ENCODE measurements around the gene HAVCR2. TPM values are rescaled to one million over a fixed set of nuclear protein-coding genes. Genes with fewer than 3 reads are reported as not detected.

The HAVCR2 gene
- total and polyA plus RNA-seq, 2 of the 13 experiments (the other 11 are each of a cell fraction or from before 2014, with no cell fraction given) = 0.07 to 0.16 TPM

DNA sequence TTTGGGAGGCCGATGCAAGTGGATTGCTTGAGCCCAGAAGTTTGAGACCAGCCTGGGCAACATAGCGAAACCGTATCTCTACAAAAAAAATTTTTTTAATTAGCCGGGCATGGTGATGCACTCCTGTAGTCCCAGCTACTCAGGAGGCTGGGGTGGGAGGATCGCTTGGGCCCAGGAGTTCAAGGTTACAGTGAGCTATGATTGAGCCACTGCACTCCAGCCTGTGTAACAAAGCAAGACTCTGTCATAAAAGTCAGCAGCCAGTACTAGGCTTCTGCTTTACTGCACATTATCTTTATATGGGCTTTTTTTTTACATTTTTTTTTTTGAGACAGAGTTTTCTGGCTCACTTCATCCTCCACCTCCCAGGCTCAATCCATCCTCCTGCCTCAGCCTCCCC, 40.5 kb downstream of the HAVCR2 start:
- H3K4me2 ChIP-seq (ENCODE audit: low read depth, low read length) = no peak overlapping the region
- in situ Hi-C loops (cut with HindIII; ENCODE audit: extremely low pct_ligation_motif_present, low pct_unique_long_range_greater_than_20kb) = no loop called here
- 43% methylated on average over 5 of the region's 5 CpGs for WGBS (ENCODE audit: low lambda C conversion rate)
- ChIA-PET CTCF (ENCODE audit: low intra/inter-chr PET ratio, low total read pairs) (no interaction called here), POLR2A (interaction anchor here (1.6 to 1.9 kb wide), 2 partner anchors 9 to 74 kb away, joined by 3 to 7 read pairs; partner anchors contain the start of genes HAVCR1 and MED7)
- peak overlapping the region; percentile 70 for H3K27ac ChIP-seq (ENCODE audit: extremely low read length, insufficient read depth, low read length)
- FAIRE-seq (no peak), ATAC-seq (peak; percentile 62), DNase-seq (ENCODE audit: low spot score) (peak; percentile 47)
- H3K9ac ChIP-seq (ENCODE audit: insufficient read depth, low read depth, low read length) = no peak overlapping the region
- no peaks in the 10 kb centered on the region for H3K27me3 ChIP-seq (ENCODE audit: control insufficient read depth in 1 of 2, insufficient read depth in 2 of 2, low read length in 2 of 2)
- intact Hi-C loops (cut with micrococcal nuclease; ENCODE audit: unreplicated experiment) = no loop called here
- H4K20me1 ChIP-seq (ENCODE audit: insufficient read depth, low read length) = no peaks in the 10 kb centered on the region
- no TSS peak for BruUV-seq (replicated peaks)
- no peaks in the 10 kb centered on the region for H3K79me2 ChIP-seq (ENCODE audit: insufficient read depth, low read length)
- H3K4me1 ChIP-seq (ENCODE audit: insufficient read depth, low read length) = peaks cover 94% of the 10 kb centered on the region
- no peak overlapping the region for H2AFZ ChIP-seq (ENCODE audit: low read length)
- H3K4me3 ChIP-seq (replicated peaks in 1 of 3; ENCODE audit: insufficient read depth in 1 of 3, low read depth in 2 of 3, low read length in 3 of 3) = no peak overlapping the region
- no peaks in the 10 kb centered on the region for H3K9me3 ChIP-seq (ENCODE audit: low read length)
- no peaks in the 10 kb centered on the region for H3K36me3 ChIP-seq (replicated peaks in 1 of 2; ENCODE audit: control insufficient read depth in 1 of 2, insufficient read depth in 2 of 2, low read length in 2 of 2)
- TF ChIP-seq ZNF33B (CRISPR knock-in tag; IDR thresholded peaks at IDR 0.05) (no peak), FOXA1 (IDR thresholded peaks at IDR 0.05) (no peak), FOXA1 (CRISPR knock-in tag; IDR thresholded peaks at IDR 0.05) (0 out of 2 replicates have a peak, but pooled peaks have one; percentile 7), MZF1 (CRISPR knock-in tag; IDR thresholded peaks at IDR 0.05; ENCODE audit: borderline replicate concordance) (no peak), RBAK (CRISPR knock-in tag; IDR thresholded peaks at IDR 0.05) (peak; percentile 93), SMAD3 (CRISPR knock-in tag; IDR thresholded peaks at IDR 0.05) (no peak), RARA (CRISPR knock-in tag; IDR thresholded peaks at IDR 0.05) (peak; percentile 59), ZNF7 (CRISPR knock-in tag; IDR thresholded peaks at IDR 0.05) (peak; percentile 98), ZMYM2 (CRISPR knock-in tag; IDR thresholded peaks at IDR 0.05) (peak; percentile 57; the same call in 1 of the 2 replicates), KDM1A (CRISPR knock-in tag; IDR thresholded peaks at IDR 0.05) (no peak), NAIF1 (CRISPR knock-in tag; IDR thresholded peaks at IDR 0.05; ENCODE audit: borderline replicate concordance) (no peak), KLF12 (CRISPR knock-in tag; IDR thresholded peaks at IDR 0.05; ENCODE audit: borderline replicate concordance) (no peak), SOX6 (IDR thresholded peaks at IDR 0.05) (no peak), SOX6 (CRISPR knock-in tag; IDR thresholded peaks at IDR 0.05) (0 out of 2 replicates have a peak, but pooled peaks have one; percentile 11), ZNF547 (CRISPR knock-in tag; IDR thresholded peaks at IDR 0.05) (no peak), ZNF605 (CRISPR knock-in tag; IDR thresholded peaks at IDR 0.05) (0 out of 2 replicates have a peak, but pooled peaks have one; percentile 31), ZNF670 (CRISPR knock-in tag; IDR thresholded peaks at IDR 0.05; ENCODE audit: borderline replicate concordance) (no peak), ZNF652 (CRISPR knock-in tag; IDR thresholded peaks at IDR 0.05; ENCODE audit: borderline replicate concordance, low read depth) (no peak), YEATS4 (CRISPR knock-in tag; IDR thresholded peaks at IDR 0.05; ENCODE audit: borderline replicate concordance) (no peak), ZNF772 (CRISPR knock-in tag; IDR thresholded peaks at IDR 0.05) (no peak), GABPB1 (CRISPR knock-in tag; IDR thresholded peaks at IDR 0.05) (no peak)
- TF ChIP-seq, protein P1, sequence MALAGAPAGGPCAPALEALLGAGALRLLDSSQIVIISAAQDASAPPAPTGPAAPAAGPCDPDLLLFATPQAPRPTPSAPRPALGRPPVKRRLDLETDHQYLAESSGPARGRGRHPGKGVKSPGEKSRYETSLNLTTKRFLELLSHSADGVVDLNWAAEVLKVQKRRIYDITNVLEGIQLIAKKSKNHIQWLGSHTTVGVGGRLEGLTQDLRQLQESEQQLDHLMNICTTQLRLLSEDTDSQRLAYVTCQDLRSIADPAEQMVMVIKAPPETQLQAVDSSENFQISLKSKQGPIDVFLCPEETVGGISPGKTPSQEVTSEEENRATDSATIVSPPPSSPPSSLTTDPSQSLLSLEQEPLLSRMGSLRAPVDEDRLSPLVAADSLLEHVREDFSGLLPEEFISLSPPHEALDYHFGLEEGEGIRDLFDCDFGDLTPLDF (CRISPR knock-in tag; IDR thresholded peaks at IDR 0.05) = no peak
- TF ChIP-seq, protein P2, sequence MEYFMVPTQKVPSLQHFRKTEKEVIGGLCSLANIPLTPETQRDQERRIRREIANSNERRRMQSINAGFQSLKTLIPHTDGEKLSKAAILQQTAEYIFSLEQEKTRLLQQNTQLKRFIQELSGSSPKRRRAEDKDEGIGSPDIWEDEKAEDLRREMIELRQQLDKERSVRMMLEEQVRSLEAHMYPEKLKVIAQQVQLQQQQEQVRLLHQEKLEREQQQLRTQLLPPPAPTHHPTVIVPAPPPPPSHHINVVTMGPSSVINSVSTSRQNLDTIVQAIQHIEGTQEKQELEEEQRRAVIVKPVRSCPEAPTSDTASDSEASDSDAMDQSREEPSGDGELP (IDR thresholded peaks at IDR 0.05; ENCODE audit: borderline replicate concordance, low read depth) = no peak
- TF ChIP-seq, protein P3, sequence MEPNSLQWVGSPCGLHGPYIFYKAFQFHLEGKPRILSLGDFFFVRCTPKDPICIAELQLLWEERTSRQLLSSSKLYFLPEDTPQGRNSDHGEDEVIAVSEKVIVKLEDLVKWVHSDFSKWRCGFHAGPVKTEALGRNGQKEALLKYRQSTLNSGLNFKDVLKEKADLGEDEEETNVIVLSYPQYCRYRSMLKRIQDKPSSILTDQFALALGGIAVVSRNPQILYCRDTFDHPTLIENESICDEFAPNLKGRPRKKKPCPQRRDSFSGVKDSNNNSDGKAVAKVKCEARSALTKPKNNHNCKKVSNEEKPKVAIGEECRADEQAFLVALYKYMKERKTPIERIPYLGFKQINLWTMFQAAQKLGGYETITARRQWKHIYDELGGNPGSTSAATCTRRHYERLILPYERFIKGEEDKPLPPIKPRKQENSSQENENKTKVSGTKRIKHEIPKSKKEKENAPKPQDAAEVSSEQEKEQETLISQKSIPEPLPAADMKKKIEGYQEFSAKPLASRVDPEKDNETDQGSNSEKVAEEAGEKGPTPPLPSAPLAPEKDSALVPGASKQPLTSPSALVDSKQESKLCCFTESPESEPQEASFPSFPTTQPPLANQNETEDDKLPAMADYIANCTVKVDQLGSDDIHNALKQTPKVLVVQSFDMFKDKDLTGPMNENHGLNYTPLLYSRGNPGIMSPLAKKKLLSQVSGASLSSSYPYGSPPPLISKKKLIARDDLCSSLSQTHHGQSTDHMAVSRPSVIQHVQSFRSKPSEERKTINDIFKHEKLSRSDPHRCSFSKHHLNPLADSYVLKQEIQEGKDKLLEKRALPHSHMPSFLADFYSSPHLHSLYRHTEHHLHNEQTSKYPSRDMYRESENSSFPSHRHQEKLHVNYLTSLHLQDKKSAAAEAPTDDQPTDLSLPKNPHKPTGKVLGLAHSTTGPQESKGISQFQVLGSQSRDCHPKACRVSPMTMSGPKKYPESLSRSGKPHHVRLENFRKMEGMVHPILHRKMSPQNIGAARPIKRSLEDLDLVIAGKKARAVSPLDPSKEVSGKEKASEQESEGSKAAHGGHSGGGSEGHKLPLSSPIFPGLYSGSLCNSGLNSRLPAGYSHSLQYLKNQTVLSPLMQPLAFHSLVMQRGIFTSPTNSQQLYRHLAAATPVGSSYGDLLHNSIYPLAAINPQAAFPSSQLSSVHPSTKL (CRISPR knock-in tag; IDR thresholded peaks at IDR 0.05) = peak; percentile 45

All from HepG2 (cell line).